ENCODE measurements around the gene PLXNA4.
"Not testable (repeated sequence)": the region's sequence is repeated elsewhere in the genome, so short reads cannot be mapped to it uniquely, and the experiment has no call there.

Gene PLXNA4

DNA sequence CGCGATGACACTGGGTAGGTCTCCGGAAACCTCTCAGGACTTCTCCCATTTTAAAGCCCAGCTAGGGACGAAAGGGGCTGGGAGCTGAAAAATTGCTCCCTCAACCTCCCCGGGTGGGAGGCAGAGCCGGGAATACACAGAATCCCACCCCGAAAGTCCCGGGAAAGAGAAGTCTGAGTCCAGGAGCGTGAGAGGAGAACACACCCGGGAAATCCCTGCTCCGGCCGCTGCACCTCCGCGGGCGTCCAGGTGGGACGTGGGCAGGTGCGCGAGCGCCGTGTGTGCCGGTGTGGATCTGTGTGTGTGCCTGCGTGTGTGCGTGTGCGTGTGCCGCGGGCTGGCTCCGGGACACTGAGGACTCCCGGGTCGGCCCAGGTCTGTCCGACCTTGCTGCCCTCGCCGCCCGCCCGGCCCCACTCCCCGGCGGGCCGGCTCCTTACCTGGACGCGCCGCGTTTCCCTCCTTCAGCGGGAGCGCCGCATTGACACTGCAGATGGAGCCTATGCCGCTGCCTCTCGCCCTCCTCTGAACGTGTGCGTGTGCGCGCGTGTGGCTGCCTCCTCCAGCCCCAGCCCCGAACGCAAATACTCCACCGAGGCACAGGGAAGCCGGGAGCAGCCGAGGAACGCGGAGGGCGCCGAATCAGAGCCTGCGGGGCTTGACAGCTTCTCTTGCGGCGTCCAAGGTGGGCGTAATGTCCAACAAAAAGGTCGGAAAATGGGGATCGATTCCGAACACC is at the start of gene PLXNA4:
PLXNA4 (minus strand) TSS at position 489 of the 739 bp plus-strand sequence. CDS start 67,777 bp downstream, outside the sequence.
- DNase-seq = no peak

DNA sequence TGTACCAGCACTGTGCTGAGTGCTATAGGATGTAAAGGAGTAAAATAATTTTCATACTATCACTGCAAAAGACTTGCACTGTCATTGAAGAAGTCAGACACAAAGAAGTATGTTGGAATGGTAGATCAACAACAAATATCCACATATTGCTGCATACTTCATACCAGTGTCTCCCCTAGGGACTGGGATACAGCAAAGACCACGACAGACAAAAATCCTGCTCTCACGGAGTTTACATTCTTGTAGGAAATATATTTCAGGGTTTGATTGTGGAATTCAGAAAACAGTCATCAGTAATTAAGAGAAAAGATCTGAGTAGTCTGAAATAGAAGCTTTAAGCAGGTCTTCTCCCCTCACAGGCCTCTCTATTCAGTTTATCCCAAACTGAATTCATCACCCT is 49.4 kb upstream of the PLXNA4 start:
- peak; percentile 27 for DNase-seq

DNA sequence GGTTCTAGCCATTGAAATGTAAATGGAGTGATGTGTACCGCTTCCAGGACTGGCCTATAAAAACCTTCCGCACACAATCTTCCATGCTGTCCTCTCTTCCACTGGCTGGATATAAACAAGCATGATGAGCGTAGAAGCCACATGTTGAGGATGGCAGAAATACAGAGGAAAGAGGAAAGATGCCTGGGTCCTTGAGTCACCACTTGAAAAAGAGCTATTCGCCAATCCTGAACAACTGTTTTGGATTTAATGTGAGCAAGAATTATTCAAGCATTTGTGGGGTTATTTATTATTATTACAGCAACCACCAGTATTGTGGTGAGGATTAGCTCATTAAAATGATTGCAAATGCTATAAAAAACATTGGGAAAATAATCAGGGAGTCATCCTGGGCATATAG is 45.8 kb upstream of the PLXNA4 start:
- DNase-seq = peak; percentile 67

- DNase-seq = no peak
Observed at GRCh38 chr7:132619967-132620366, 43.7 kb upstream of the PLXNA4 start.

DNA sequence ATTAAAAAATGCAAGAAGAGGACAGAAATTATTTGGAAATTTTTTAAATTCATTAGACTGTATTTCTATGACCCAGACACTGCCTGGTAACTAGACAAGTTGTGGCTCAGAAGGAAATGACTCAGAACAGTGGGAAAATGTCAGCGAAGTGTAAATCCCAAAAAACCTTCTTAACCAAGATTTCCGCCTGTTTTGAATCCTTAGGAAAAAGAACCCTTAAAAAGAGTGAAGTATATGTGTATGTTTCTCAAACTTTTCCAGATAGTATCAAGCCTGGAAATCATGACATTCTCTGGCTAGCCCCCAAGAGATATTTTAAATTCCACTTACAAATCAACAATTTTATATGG is 42.7 kb upstream of the PLXNA4 start:
- DNase-seq = peak; percentile 80

DNA sequence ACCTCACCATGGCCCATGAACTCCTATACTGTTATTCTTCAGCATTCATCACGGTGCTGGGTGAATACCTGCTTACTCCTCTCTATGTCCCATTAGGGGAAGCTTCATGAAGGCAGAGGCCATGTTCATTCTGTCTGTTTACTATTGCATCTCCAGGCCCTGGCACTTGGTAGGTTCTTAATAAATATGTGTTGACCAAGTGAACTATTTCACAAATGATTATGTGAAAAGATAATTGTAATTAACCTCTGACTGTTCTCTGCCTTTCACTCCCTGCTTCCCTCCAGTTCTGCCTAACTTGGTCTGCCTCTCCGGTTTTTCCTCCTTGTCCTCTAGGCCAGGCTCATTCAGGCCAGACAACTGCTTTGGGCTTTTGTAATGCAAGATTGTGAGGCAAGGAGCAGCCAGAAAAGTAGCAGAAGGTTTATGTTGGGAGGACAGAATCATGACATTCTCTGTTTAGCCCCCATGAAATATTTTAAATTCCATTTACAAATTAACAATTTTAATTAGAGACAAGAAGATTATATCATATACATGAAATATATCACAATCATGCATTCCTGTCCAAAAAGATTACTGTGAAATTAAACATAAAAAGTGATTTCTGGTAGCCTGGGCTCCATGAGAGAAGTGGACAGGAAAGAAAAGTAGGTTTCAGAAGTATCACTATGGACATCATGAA is 42.1 kb upstream of the PLXNA4 start:
- peak; percentile 7 for DNase-seq

- DNase-seq = peak; percentile 31
Observed at GRCh38 chr7:132614428-132615318, 38.4 kb upstream of the PLXNA4 start.

DNA sequence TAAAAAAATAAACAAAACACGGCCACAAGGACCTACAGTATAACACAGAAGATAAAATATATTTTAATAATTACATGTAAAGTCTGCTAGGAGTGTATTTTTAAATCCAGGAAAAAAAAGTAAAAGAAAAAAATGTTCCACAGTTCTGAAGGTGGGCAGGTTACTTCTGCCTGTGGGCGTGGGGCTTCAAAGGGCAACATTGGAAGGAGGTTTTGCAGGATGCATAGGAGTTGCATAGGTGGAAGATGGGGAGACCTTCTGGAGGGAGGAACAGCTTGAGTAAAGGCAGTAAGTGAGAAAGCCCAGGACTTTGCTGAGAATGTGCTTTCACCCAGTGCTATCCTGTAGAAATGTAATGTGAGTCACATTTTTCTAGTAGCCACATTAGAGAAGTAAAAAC is 37.5 kb upstream of the PLXNA4 start:
- DNase-seq = no peak

DNA sequence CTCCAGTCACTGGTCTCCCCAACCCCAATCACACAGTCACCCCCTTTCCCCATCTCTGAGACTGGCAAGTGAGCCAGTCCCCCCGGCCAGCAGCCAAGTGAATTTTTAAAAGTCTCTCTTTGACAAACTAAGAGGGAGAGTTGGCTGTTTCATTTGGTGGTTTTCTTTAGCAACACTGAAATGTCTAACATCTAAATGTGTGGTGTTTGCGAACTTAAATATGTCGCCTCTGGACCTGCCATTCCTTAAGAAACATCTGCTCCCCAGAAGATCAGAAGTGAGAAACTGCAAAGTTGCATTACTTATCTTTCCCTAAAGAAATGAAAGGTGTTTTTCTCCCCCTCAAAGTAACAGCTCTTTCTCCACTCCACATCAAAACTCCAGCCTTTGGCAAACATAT is 34.7 kb upstream of the PLXNA4 start:
- DNase-seq = no peak

GRCh38 chr7:132609906-132610520 is 33.7 kb upstream of the PLXNA4 start:
- no peak for DNase-seq

DNA sequence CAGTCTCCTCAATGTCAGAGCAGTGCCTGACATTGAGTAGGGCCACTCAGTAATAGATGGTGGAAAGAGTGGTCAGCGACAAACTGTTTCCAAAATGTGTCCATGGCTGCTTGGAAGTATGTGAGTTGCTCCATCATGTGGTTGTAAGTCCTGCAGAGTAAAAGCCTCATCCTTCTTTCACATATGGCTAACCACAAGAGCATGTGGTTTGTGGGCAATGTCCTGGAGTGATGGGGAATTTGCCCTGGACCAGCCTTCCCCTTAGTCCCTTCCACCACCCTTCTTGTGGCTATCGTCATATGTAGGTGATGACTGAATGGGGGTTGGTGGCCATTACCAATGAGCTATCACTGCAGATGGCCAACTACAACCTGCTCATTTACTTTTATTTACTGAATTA is 33.0 kb upstream of the PLXNA4 start:
- peak; percentile 51 for DNase-seq

GRCh38 chr7:132608523-132608922 is 32.3 kb upstream of the PLXNA4 start:
- DNase-seq = no peak

DNA sequence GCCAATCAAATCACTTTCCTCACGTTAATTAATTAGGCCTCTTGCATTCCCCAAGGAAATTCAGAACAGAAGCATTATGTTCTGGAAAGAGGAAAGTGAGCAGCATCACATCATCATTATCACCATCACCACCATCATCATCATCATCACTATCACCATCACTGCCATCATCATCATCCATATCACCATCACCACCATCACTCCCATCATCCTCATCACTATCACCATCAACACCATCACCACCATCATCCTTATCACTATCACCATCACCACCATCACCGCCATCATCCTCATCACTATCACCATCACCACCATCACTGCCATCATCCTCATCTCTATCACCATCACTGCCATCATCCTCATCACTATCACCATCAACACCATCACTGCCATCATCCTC is 31.4 kb upstream of the PLXNA4 start:
- no peak for DNase-seq

DNA sequence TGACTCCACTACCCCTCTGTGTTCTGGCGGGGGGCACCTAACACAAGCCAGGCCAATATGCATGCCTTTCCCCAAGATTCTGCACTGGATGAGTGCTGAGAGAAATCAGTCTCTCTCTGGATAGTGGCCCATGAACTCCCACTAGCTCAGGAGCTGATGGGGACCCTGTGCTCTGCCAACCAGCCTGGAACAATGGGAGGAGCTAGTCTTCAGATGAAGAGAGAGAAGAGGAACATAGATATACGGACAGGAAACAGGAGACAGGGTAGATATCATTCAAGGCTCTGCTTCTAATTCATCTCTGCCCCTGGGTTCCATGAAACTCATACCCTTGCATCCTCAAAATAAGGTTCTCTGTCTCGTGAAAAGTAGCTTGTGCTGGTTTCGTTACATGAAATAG is 27.9 kb upstream of the PLXNA4 start:
- DNase-seq = no peak

GRCh38 chr7:132603220-132603833 is 27.1 kb upstream of the PLXNA4 start:
- DNase-seq = no peak

- no peak for DNase-seq
Observed at GRCh38 chr7:132601783-132602182, 25.5 kb upstream of the PLXNA4 start.

DNA sequence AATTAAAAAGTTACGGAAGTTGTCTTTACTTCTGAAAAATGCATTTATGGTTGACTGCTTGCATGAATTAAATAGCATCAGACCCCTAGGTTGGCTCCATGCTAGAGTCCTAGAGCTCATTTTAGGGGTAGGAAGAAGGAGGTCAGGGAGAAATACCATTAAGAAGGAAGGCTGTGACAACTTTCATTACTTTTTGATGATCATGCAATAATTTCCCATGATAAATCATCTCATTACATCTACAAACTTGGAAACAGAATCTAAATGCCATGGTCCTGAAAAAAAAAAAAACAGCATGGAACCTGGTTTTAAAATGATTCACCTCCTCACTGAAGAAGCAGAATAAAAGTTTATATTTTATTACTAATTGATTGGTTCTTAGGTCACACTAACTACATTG is 20.3 kb upstream of the PLXNA4 start:
- no peak for DNase-seq

DNA sequence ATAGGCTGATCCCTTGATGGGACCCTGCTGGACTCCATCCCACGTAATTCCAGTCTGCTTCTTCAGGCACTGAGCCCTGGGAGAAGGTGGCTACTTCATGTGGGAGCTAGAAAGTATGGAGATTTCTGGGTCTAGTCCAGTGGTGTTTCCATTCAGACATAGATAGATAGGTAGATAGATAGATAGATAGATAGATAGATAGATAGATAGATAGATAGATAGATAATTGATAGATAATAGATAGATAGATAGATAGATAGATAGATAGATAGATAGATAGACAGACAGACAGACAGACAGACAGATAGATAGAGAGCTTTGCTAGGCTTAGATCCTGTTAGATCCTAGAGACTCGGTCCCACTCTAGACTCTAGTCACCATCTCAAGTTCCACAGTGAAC is 18.5 kb upstream of the PLXNA4 start:
- not testable (repeated sequence) for DNase-seq

DNA sequence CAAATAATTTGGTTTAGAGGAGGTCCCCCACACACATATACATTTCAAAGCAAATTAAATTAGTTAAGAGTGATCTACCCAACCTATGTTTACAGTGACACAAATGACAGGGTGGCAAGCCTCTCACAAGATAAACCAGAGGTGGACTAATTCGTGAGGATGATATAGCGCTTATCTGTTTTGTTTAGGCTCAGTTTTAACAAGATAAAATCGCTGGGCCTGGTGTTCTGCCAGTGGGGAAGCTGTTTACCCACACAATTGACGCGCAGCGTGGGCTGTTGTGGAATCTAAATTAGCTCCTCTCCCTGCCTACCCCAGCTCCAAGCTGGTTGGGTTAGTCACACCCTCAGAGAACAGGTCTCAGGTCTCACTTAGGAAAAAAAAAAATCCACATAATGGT is 16.7 kb upstream of the PLXNA4 start:
- no peak for DNase-seq

DNA sequence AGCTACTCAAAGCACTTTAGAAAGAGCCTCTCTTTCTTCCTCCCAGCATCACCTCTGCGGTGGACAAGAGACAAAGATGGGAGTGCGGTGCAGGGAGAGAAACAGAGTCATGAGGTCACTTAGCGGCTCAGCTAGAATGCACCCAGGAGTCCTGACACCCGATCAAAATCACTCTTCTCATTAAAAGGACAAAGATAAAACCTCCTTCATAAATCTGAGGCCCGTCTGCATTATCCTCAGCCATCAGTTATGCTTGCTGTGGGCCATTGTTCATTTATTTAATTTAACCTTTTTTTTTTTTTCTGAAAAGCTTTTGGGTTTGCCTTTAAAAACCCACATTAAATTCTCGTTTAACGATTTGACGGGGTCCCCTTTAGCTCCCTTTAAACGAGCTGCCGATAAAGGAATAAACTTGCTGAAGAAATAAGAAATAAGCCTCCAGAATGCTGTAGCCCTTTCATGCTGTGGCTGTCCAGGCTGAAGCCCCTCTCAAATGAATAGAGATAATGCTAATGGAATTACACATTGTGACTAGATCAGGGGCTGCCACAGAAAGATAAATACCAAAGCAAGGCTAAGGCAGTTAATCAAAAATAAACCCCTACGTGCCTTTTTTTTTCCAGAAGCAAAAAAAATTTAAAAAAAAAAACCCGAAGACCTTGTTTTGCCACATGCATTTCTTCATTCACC is 16.1 kb upstream of the PLXNA4 start:
- DNase-seq = no peak

GRCh38 chr7:132590162-132590561 is 13.9 kb upstream of the PLXNA4 start:
- DNase-seq = peak; percentile 48

DNA sequence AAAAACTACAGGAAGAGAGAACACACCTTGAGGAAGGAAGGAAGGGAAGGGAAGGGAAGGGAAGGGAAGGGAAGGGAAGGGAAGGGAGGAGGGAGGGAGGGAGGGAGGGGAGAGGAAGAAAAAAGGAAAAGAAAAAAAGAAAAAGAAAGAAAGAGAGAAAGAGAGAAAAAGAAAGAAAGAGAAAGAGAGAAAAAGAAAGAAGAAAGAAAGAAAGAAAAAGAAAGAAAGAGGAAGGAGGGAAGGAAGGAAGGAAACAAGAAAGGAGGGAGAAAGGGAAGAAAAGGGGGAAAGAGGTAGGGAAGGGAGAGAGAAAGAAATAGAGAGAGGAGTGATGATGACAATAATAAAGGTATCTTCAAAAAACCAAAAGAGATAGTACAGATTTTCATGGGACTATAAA is 12.3 kb upstream of the PLXNA4 start:
- DNase-seq = no peak
